Left lobe of liver (tissue), 2 donors: ENCODE results near the gene DNMBP. TPM values are rescaled to one million over a fixed set of nuclear protein-coding genes. Genes with fewer than 3 reads are reported as not detected.

Experiments
- ATAC-seq: fragments of 200-7000 bp; cut with Tn5 transposase; one replicate; pipeline ENCODE4 v1.9.1; 2020; ENCODE audit warnings: mild to moderate bottlenecking, moderate library complexity
- DNase-seq: peaks from one replicate; pipeline ENCODE4 v3.0.0-alpha.2; 2020; ENCODE audit warnings: low spot score
- total RNA-seq: library from RNA; stranded (reverse); gene quantifications from one replicate; pipeline ENCODE4 v1.2.1, GENCODE V29; 2021
- donor health status: DM: no; HTN: no; CAD: no; lungs with moderate emphysema.
- donor health status: DM: no; HTN: yes; CAD: no.

Gene DNMBP, protein sequence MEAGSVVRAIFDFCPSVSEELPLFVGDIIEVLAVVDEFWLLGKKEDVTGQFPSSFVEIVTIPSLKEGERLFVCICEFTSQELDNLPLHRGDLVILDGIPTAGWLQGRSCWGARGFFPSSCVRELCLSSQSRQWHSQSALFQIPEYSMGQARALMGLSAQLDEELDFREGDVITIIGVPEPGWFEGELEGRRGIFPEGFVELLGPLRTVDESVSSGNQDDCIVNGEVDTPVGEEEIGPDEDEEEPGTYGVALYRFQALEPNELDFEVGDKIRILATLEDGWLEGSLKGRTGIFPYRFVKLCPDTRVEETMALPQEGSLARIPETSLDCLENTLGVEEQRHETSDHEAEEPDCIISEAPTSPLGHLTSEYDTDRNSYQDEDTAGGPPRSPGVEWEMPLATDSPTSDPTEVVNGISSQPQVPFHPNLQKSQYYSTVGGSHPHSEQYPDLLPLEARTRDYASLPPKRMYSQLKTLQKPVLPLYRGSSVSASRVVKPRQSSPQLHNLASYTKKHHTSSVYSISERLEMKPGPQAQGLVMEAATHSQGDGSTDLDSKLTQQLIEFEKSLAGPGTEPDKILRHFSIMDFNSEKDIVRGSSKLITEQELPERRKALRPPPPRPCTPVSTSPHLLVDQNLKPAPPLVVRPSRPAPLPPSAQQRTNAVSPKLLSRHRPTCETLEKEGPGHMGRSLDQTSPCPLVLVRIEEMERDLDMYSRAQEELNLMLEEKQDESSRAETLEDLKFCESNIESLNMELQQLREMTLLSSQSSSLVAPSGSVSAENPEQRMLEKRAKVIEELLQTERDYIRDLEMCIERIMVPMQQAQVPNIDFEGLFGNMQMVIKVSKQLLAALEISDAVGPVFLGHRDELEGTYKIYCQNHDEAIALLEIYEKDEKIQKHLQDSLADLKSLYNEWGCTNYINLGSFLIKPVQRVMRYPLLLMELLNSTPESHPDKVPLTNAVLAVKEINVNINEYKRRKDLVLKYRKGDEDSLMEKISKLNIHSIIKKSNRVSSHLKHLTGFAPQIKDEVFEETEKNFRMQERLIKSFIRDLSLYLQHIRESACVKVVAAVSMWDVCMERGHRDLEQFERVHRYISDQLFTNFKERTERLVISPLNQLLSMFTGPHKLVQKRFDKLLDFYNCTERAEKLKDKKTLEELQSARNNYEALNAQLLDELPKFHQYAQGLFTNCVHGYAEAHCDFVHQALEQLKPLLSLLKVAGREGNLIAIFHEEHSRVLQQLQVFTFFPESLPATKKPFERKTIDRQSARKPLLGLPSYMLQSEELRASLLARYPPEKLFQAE (N-terminal part only)
- total RNA-seq: 11.6 TPM

GRCh38 chr10:100009793-100010676 lies at the start of gene DNMBP:
TSS of gene DNMBP (minus strand) at chr10:100009947. CDS start at chr10:99972124, 37,823 bp downstream.
- peak; percentile 90 for ATAC-seq
- peak; percentile 86 for DNase-seq

GRCh38 chr10:100057948-100058347 lies 48.2 kb upstream of the DNMBP start:
- ATAC-seq: no peak
- no peak for DNase-seq

- no peak for ATAC-seq
Observed at GRCh38 chr10:100053686-100054460, 44.1 kb upstream of the DNMBP start.

GRCh38 chr10:100046021-100046486 lies 36.3 kb upstream of the DNMBP start:
- DNase-seq (peak; percentile 80), ATAC-seq (peak; percentile 98)

More at GRCh38 chr10:100053686-100054460, 44.1 kb upstream of the DNMBP start:
- DNase-seq: no peak

DNA sequence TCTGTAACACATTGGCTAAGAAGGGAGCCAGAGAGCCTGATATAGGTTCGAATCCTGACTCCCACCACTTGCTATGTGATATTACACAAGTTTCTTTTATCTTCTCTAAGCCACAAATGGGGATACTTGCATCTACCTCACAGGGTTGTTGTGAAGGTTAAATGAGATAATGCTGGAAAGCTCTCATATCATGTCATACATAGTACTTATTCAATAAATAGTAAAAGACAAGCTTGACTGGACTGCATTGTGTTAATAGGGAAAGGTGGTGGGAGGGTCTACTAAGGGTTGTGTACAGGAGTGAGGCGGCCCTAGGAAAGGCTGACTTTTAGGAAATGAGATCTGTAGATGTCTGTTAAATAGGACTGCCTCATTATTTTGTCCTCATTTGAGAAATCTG lies 35.8 kb upstream of the DNMBP start:
- ATAC-seq (no peak), DNase-seq (no peak)

DNA sequence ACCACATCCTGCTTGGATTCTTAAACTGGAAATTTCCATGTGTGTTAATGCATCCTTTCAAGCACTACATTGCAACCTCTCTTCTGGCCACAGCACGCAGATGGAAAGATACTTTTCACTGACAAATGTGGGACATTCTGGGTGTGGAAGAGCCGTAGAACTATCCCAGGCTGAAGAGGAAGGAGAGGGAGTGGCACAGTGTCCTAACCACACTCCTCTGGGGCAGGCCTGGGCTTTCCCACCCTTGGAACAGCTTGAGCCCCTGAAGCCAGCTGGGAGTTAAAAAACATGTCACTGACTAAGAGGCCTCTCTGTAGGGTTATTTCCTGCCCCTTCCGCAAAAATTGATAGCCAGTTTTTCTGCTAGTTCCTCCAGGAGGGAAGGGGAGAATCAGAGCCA lies 34.0 kb upstream of the DNMBP start:
- no peak for ATAC-seq
- DNase-seq: no peak

GRCh38 chr10:100043344-100043743 lies 33.6 kb upstream of the DNMBP start:
- ATAC-seq (no peak), DNase-seq (no peak)

GRCh38 chr10:100041306-100042002 lies 31.7 kb upstream of the DNMBP start:
- ATAC-seq (no peak), DNase-seq (no peak)

GRCh38 chr10:100038561-100039071 lies 28.9 kb upstream of the DNMBP start:
- DNase-seq (peak; percentile 52), ATAC-seq (peak; percentile 95)

- DNase-seq: no peak
- no peak for ATAC-seq
Observed at GRCh38 chr10:100037758-100038315, 28.1 kb upstream of the DNMBP start.

- no peak for ATAC-seq
Observed at GRCh38 chr10:100036850-100037249, 27.1 kb upstream of the DNMBP start.

DNA sequence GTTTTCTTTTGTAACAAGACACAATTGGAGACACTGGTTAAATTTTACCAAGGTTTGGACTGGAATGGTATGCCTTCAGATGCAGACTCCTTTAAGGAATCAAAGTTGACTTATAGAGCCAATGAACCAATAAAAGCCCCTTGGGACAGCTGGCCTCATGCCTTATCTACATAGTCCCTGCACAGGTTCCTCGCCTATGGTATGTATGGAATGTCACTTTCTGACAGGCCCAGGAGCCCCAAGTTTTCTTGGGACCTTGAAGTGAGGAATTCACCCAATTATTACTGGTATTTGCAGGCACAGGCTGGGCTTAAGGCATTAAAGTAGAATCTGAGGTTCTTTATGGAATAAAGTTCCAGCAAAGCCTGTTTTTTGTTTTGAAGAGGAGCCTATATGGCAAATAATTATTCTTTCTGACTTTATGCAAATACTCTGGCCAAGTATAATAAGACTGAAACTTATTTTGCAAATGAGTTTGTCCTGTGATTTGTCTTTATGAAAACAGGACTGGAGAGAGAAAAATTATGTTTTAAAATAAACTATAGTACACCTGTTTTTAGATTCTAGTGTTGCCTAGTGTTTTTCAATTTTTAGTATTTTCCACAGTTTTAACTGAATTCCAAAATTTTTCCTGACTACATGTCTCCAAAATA lies 24.1 kb upstream of the DNMBP start:
- no peak for DNase-seq
- no peak for ATAC-seq

More at GRCh38 chr10:100036850-100037249, 27.1 kb upstream of the DNMBP start:
- DNase-seq: no peak

DNA sequence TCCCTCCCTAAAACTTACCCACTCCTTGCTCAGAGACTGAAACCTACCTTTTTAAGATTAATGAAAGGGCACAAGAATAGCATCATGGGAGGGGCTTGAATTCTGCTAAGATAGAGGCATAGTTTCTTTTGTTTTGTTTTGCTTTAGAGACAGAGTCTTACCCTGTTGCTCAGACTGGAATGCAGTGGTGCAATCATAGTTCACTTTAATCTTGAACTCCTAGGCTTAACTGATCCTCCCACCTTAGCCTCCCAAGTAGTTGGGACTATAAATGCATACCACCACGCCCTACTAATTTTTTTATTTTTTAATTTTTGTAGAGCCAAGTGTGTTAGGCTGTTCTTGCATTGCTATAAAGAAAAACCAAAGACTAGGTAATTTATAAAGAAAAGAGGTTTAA lies 17.7 kb upstream of the DNMBP start:
- ATAC-seq (no peak), DNase-seq (no peak)

GRCh38 chr10:100025576-100025975 lies 15.8 kb upstream of the DNMBP start:
- ATAC-seq: no peak
- no peak for DNase-seq

DNA sequence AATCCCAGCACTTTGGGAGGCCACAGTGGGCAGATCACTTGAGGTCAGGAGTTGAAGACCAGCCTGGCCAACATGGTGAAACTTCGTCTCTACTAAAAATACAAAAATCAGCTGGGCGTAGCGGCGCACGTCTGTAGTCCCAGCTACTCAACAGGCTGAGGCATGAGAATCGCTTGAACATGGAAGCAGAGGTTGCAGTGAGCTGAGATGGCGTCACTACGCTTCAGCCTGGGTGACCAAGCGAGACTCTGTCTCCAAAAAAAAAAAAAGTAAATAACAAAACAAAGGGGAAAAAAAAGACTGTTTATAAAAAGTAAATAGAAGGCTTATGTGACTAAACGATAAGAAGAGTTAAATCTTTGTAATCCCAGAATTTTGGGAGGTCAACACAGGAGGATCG lies 15.0 kb upstream of the DNMBP start:
- ATAC-seq: no peak
- no peak for DNase-seq

- DNase-seq: no peak
- no peak for ATAC-seq
Observed at GRCh38 chr10:100022403-100022802, 12.7 kb upstream of the DNMBP start.

DNA sequence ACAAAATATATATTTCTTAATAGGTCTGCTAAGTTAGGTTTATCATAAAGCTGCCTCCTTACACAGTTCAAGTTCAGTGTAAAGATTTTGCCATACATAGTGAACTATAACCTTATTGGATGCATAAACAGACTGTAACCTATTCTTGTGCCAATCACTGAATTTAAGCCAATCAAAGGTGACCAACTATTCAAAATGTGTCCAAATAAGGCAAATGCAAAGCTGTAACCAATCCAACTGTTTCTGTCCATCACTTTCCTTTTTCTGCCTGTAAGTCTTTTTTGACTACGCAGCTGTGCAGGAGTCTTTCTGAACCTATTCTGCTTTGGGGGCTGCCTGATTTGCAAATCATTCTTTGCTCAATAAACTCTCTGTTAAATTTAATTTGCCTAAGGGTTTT lies 11.6 kb upstream of the DNMBP start:
- DNase-seq (no peak), ATAC-seq (no peak)
